ENCODE results near the gene PLCD1.

- TF ChIP-seq CTCF (IDR thresholded peaks at IDR 0.05), result no peak
- TF ChIP-seq POLR2A (IDR thresholded peaks at IDR 0.05), result no peak
- no peak for TF ChIP-seq EP300 (IDR thresholded peaks at IDR 0.05)
These were observed 32.1 kb downstream of the PLCD1 start for GRCh38 chr3:37997342-37997741.
